ENCODE data around the gene SLC37A3. TPM values are rescaled to one million over a fixed set of nuclear protein-coding genes. Genes with fewer than 3 reads are reported as not detected.

The SLC37A3 gene
- total RNA-seq, 1 experiment from 2014 or later = 57.8 TPM

DNA sequence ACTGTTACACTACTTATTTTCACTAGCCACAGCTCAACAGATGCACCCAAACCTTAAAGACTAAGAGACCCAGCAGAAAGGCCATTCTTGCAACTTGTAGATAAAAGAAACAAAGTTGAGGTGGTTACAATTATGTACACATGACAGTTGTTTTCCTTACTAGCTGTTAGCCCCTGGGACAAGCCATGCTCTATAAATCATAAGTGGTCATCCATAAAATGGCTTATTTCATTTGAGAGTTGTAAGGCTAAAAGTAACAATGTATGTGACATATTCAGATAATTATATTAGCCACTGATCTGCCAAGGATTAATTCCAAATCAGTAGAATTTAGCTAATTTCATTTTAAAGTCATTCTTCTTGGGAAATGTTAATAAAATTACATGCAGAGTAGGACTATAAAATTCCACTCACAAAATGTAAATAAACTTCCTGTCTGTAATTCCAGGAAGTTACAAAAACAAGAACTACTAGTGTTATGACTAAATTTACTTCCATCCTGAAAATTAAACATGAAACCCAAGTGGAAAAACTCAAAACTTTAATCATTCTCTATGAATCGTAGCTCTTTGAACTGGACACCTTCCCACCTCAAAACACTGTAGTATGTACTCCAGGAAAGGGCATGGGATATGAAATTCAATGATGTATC lies 13.3 kb downstream of the SLC37A3 start:
- Histone ChIP-seq H3K27ac (ENCODE audit: low read length) (no peak overlapping the region), H3K27me3 (ENCODE audit: control insufficient read depth, insufficient read depth, low read length) (no peaks in the 10 kb centered on the region), H3K4me1 (ENCODE audit: control insufficient read depth, insufficient read depth, low read length) (no peaks in the 10 kb centered on the region), H3K4me3 (ENCODE audit: low read depth in 2 of 2, low read length in 2 of 2) (no peak overlapping the region), H3K9me3 (ENCODE audit: control insufficient read depth, insufficient read depth, low read depth, low read length) (no peaks in the 10 kb centered on the region), H3K36me3 (ENCODE audit: control insufficient read depth, insufficient read depth, low read length) (no peaks in the 10 kb centered on the region; the same call in 1 of the 2 replicates)
- no TSS peak for BruUV-seq (replicated peaks)
- in situ Hi-C loops (cut with HindIII; ENCODE audit: low pct_unique_long_range_greater_than_20kb, low sequenced_read_pairs) (no loop called here), intact Hi-C loops (cut with micrococcal nuclease; ENCODE audit: unreplicated experiment) (no loop called here)
- TF ChIP-seq, protein P1, sequence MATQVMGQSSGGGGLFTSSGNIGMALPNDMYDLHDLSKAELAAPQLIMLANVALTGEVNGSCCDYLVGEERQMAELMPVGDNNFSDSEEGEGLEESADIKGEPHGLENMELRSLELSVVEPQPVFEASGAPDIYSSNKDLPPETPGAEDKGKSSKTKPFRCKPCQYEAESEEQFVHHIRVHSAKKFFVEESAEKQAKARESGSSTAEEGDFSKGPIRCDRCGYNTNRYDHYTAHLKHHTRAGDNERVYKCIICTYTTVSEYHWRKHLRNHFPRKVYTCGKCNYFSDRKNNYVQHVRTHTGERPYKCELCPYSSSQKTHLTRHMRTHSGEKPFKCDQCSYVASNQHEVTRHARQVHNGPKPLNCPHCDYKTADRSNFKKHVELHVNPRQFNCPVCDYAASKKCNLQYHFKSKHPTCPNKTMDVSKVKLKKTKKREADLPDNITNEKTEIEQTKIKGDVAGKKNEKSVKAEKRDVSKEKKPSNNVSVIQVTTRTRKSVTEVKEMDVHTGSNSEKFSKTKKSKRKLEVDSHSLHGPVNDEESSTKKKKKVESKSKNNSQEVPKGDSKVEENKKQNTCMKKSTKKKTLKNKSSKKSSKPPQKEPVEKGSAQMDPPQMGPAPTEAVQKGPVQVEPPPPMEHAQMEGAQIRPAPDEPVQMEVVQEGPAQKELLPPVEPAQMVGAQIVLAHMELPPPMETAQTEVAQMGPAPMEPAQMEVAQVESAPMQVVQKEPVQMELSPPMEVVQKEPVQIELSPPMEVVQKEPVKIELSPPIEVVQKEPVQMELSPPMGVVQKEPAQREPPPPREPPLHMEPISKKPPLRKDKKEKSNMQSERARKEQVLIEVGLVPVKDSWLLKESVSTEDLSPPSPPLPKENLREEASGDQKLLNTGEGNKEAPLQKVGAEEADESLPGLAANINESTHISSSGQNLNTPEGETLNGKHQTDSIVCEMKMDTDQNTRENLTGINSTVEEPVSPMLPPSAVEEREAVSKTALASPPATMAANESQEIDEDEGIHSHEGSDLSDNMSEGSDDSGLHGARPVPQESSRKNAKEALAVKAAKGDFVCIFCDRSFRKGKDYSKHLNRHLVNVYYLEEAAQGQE (IDR thresholded peaks at IDR 0.05; ENCODE audit: insufficient read depth in 1 of 2, low read depth in 2 of 2, low read length in 1 of 2) = no peak
- TF ChIP-seq, protein P2, sequence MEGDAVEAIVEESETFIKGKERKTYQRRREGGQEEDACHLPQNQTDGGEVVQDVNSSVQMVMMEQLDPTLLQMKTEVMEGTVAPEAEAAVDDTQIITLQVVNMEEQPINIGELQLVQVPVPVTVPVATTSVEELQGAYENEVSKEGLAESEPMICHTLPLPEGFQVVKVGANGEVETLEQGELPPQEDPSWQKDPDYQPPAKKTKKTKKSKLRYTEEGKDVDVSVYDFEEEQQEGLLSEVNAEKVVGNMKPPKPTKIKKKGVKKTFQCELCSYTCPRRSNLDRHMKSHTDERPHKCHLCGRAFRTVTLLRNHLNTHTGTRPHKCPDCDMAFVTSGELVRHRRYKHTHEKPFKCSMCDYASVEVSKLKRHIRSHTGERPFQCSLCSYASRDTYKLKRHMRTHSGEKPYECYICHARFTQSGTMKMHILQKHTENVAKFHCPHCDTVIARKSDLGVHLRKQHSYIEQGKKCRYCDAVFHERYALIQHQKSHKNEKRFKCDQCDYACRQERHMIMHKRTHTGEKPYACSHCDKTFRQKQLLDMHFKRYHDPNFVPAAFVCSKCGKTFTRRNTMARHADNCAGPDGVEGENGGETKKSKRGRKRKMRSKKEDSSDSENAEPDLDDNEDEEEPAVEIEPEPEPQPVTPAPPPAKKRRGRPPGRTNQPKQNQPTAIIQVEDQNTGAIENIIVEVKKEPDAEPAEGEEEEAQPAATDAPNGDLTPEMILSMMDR (IDR thresholded peaks at IDR 0.05) = no peak
- TF ChIP-seq POLR2AphosphoS5 (IDR thresholded peaks at IDR 0.05; ENCODE audit: low read depth, low read length) (no peak), TCF7L2 (IDR thresholded peaks at IDR 0.05; ENCODE audit: low read depth, low read length) (no peak)
- no peak for ATAC-seq
- no peak for DNase-seq (ENCODE audit: low read depth, low spot score)
- ChIA-PET POLR2A (no interaction called here), CTCF (no interaction called here)

DNA sequence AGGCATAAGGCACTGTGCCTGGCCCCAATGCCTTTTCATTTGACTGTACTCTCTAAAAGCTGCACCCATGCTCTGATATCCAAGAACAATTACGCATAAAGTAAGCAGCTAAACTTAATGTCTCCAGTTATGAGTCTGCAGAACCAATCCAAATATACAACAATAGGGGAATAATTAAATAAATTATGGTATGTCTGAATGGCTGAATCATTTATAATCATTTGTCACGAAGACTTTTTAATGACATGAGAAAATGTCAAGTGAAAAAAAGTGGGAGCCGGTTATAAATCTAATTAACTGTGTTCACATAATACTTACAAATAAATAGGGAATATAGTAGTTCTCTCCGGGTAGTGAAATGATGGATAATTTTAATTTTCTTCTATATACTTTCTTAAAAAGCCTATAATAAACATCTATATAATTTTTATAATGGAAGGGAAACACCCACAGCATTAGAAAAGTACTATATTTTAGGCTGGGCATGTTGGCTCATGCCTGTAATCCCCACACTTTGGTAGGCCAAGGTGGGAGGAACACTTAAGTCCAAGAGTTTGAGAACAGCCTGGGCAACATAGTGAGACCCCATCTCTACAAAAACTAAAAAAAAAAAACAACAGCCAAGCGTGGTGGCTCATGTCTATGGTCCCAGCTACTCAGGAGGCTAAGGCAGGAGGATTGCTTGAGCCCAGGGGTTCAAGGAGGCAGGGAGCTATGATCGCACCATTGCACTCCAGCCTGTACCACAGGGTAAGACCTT lies 14.2 kb downstream of the SLC37A3 start:
- no peaks in the 10 kb centered on the region; the same call in 1 of the 2 replicates for H3K36me3 ChIP-seq (ENCODE audit: control insufficient read depth, insufficient read depth, low read length)
- in situ Hi-C loops (cut with HindIII; ENCODE audit: low pct_unique_long_range_greater_than_20kb, low sequenced_read_pairs) = no loop called here

More for the DNA sequence above, 14.2 kb downstream of the SLC37A3 start:
- DNase-seq (ENCODE audit: low read depth, low spot score) = no peak
- no peaks in the 10 kb centered on the region for H3K27me3 ChIP-seq (ENCODE audit: control insufficient read depth, insufficient read depth, low read length)
- intact Hi-C loops (cut with micrococcal nuclease; ENCODE audit: unreplicated experiment) = no loop called here
- ChIA-PET CTCF (interaction anchor here (0.5 kb wide), 1 partner anchor 10 kb away, joined by 4 read pairs; no protein-coding TSS in a partner anchor), POLR2A (no interaction called here)
- no peak overlapping the region for H3K27ac ChIP-seq (ENCODE audit: low read length)
- H3K4me3 ChIP-seq (ENCODE audit: low read depth in 2 of 2, low read length in 2 of 2) = no peak overlapping the region
- TF ChIP-seq TCF7L2 (IDR thresholded peaks at IDR 0.05; ENCODE audit: low read depth, low read length) (no peak), SIN3A (IDR thresholded peaks at IDR 0.05; ENCODE audit: borderline replicate concordance, insufficient read depth, low read depth, low read length) (no peak), POLR2AphosphoS5 (IDR thresholded peaks at IDR 0.05; ENCODE audit: low read depth, low read length) (no peak)
- TF ChIP-seq, protein P1 (IDR thresholded peaks at IDR 0.05; ENCODE audit: insufficient read depth in 1 of 2, low read depth in 2 of 2, low read length in 1 of 2) = no peak
- TF ChIP-seq, protein P2 (IDR thresholded peaks at IDR 0.05) = no peak
- no peaks in the 10 kb centered on the region for H3K4me1 ChIP-seq (ENCODE audit: control insufficient read depth, insufficient read depth, low read length)
- ATAC-seq = no peak
- H3K9me3 ChIP-seq (ENCODE audit: control insufficient read depth, insufficient read depth, low read depth, low read length) = no peaks in the 10 kb centered on the region
- BruUV-seq (replicated peaks) = no TSS peak
